GM06990 (cell line): ENCODE results near the gene DHPS.
A peak's percentile ranks its signal among the peaks of the same experiment; 100 is the strongest.

ENCODE experiments used
- DNase-seq: peaks from one replicate; pipeline ENCODE4 v3.0.0-alpha.2; 2011; ENCODE audit not compliant: insufficient read length; ENCODE audit errors: extremely low read depth
- H3K27me3 ChIP-seq: replicated peaks from 2 replicates; pipeline ENCODE4 v1.6.0; 2011; ENCODE audit warnings: low read length; ENCODE audit not compliant: control insufficient read depth, insufficient read depth
- H3K36me3 ChIP-seq: 2 replicates; pipeline ENCODE4 v1.5.1; 2011; ENCODE audit warnings: low read length; ENCODE audit not compliant: control insufficient read depth, insufficient read depth
- H3K4me3 ChIP-seq: replicated peaks from 2 replicates; pipeline ENCODE4 v1.5.1; 2011; ENCODE audit warnings: low read depth, mild to moderate bottlenecking, control low read depth, low read length
- TF ChIP-seq, protein P1 (sequence below): IDR thresholded peaks from 2 replicates; pipeline ENCODE4 v1.5.1; 2011; ENCODE audit warnings: low read length, control low read depth, mild to moderate bottlenecking, inconsistent platforms; ENCODE audit not compliant: insufficient read depth, poor library complexity, severe bottlenecking

Gene DHPS

GRCh38 chr19:12675399-12675798, 6.3 kb downstream of the DHPS start:
- no peak for DNase-seq
- Histone ChIP-seq H3K4me3 (no peak overlapping the region), H3K36me3 (peaks cover 48% of the 10 kb centered on the region), H3K27me3 (no peaks in the 10 kb centered on the region)
- TF ChIP-seq, protein P1, sequence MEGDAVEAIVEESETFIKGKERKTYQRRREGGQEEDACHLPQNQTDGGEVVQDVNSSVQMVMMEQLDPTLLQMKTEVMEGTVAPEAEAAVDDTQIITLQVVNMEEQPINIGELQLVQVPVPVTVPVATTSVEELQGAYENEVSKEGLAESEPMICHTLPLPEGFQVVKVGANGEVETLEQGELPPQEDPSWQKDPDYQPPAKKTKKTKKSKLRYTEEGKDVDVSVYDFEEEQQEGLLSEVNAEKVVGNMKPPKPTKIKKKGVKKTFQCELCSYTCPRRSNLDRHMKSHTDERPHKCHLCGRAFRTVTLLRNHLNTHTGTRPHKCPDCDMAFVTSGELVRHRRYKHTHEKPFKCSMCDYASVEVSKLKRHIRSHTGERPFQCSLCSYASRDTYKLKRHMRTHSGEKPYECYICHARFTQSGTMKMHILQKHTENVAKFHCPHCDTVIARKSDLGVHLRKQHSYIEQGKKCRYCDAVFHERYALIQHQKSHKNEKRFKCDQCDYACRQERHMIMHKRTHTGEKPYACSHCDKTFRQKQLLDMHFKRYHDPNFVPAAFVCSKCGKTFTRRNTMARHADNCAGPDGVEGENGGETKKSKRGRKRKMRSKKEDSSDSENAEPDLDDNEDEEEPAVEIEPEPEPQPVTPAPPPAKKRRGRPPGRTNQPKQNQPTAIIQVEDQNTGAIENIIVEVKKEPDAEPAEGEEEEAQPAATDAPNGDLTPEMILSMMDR: no peak

DNA sequence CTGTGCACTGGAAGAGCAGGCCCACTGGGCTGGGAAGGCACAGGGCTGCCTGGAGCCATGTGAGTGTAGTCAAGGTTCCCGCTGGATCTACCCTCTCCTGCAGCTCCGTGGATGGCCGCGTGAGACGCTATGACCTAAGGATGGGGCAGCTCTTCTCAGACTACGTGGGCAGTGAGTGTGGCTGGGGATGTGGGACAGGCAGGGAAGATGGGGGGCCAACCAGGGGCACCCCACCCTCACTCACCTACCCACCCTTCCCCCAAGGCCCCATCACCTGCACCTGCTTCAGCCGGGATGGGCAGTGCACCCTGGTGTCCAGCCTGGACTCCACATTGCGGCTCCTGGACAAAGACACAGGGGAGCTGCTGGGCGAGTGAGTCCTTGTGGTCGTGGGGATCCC, 8.9 kb downstream of the DHPS start:
- Histone ChIP-seq H3K36me3 (peaks cover 35% of the 10 kb centered on the region), H3K4me3 (no peak overlapping the region), H3K27me3 (no peaks in the 10 kb centered on the region)
- TF ChIP-seq, protein P1: no peak
- DNase-seq: no peak

DNA sequence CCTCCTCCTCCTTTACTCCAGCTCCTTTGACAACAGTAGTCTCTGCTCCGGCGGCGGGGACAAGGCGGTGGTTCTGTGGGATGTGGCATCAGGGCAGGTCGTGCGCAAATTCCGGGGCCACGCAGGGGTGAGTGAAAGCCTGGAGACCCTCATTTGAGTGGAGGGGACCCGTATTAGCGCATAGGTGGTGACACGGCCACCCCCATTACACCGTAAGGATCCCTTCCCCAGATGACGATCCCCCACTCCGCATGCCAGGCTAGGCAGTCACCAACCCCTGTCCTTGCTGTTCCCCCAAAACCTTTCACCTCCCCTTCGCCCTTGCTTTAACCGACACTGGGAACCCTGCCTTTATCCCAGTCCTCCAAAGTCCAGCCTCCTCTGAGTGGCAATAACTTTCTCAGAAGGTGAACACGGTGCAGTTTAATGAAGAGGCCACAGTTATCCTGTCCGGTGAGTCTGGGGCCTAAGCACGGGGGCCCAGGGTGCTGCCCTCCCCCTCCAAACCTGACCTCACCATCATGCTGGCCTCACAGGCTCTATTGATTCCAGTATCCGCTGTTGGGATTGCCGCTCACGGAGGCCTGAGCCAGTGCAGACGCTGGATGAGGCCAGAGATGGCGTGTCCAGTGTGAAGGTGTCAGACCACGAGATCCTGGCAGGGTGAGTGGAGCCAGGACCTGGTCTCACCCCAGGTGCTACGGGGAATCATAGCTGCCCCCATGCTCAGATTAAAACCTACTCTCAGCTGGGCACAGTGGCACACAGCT, 11.3 kb downstream of the DHPS start:
- no peak for DNase-seq
- Histone ChIP-seq H3K4me3 (peak overlapping the region; percentile 84), H3K36me3 (peaks cover 15% of the 10 kb centered on the region), H3K27me3 (no peaks in the 10 kb centered on the region)
- TF ChIP-seq, protein P1: no peak

DNA sequence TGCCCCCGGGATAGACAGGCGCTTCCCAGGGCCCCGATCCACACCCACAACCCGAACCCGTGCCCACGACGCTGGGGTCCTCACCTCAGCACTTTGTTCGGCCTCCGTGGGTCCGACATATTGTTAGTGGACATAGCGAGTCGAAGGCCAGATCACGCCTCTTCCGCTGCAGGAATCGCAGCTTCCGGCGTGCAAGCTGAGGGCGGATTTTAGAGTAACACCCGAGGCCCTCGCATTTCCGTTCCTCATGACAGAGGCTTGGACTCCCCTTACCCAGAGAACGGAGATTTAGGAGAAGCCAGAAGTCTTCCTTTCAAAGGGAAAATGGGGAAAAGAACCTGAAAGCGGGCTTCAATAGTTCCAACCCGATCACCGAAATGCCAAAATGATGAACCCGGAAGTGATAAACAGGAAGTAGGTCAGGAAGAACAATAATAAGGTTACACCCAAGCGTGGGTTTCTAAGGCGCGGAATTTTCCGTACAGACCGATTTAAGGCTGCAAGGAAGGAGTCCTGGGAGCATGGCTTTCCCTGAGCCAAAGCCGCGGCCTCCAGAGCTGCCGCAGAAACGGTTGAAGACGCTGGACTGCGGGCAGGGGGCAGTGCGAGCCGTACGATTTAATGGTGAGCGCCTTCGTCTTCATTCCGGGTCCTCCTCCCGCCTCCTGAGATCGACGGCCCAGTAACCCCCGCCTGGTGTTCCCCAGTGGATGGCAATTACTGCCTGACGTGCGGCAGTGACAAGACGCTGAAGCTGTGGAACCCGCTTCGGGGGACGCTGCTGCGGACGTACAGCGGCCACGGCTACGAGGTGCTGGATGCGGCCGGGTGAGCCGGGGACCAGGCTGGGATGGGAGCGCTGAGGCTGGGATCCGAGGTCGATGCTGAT, 12.2 kb downstream of the DHPS start:
- no peaks in the 10 kb centered on the region for H3K27me3 ChIP-seq
- peak overlapping the region; percentile 84 for H3K4me3 ChIP-seq
- H3K36me3 ChIP-seq: peaks cover 17% of the 10 kb centered on the region
- TF ChIP-seq, protein P1: no peak
- peak; percentile 83 for DNase-seq

GRCh38 chr19:12668932-12669269, 12.8 kb downstream of the DHPS start:
- TF ChIP-seq, protein P1: no peak
- Histone ChIP-seq H3K4me3 (peak overlapping the region; percentile 84), H3K27me3 (no peaks in the 10 kb centered on the region), H3K36me3 (peaks cover 18% of the 10 kb centered on the region)
- no peak for DNase-seq
